HT1080 (cell line): ENCODE data around the gene TAC1. TPM values are rescaled to one million over a fixed set of nuclear protein-coding genes. Genes with fewer than 3 reads are reported as not detected.

Source experiments
- total RNA-seq: library from RNA; depleted of rRNA; stranded (reverse); fragments of >200 nt; shearing (Covaris generic); gene quantifications from 2 replicates; pipeline ENCODE4 v1.2.3, GENCODE V29; 2014; rRNA removed

TAC1 gene
- total RNA-seq, 1 experiment from 2014 or later, result not detected

Other genes with a start within 250 kb of the TAC1 start
- 54.8 and 62.6 TPM in 2 replicates for gene ASNS, start 140.3 kb downstream of the TAC1 start, total RNA-seq